Activated CD8-positive, alpha-beta T cell treated with anti-CD3 and anti-CD28 coated beads for 36 hours (primary cell): ENCODE measurements around the gene VEGFB. TPM values are rescaled to one million over a fixed set of nuclear protein-coding genes. Genes with fewer than 3 reads are reported as not detected.

Source experiments
- ATAC-seq: fragments of 200-7000 bp; cut with Tn5 transposase; one replicate; pipeline ENCODE4 v1.10.0; 2021; ENCODE audit warnings: mild to moderate bottlenecking, moderate library complexity
- CTCF ChIA-PET: fragments of 350-600 bp; sonication (Branson Sonifier 250); formaldehyde crosslinking; loops from one replicate; lab custom pipeline; 2021; ENCODE audit warnings: antibody characterized with exemption; lab: Charles Lee
- POLR2A ChIA-PET: fragments of 350-600 bp; sonication (Branson Sonifier 250); formaldehyde crosslinking; loops from one replicate; lab custom pipeline; 2021; ENCODE audit warnings: antibody characterized with exemption; lab: Charles Lee
- DNase-seq: peaks from one replicate; pipeline ENCODE4 v3.0.0-alpha.2; 2020
- H3K27ac Mint-ChIP-seq: one replicate; pipeline ENCODE4 v1.8.0; 2021; ENCODE audit warnings: mild to moderate bottlenecking, mixed read lengths
- H3K27me3 Mint-ChIP-seq: one replicate; pipeline ENCODE4 v1.8.0; 2021; ENCODE audit warnings: mixed read lengths
- H3K36me3 Mint-ChIP-seq: one replicate; pipeline ENCODE4 v1.8.0; 2021; ENCODE audit warnings: low read depth, mixed read lengths
- H3K4me1 Mint-ChIP-seq: one replicate; pipeline ENCODE4 v1.8.0; 2021; ENCODE audit warnings: low read depth, mixed read lengths
- H3K4me3 Mint-ChIP-seq: one replicate; pipeline ENCODE4 v1.8.0; 2021; ENCODE audit warnings: mild to moderate bottlenecking, moderate library complexity, mixed read lengths
- H3K9me3 Mint-ChIP-seq: one replicate; pipeline ENCODE4 v1.8.0; 2021; ENCODE audit warnings: mixed read lengths
- intact Hi-C: fragments of 100-400 bp; cut with micrococcal nuclease; formaldehyde crosslinking; loops from one replicate; pipeline ENCODE4 v1.10.0; 2022
- total RNA-seq, 2 experiments: library from RNA; stranded (reverse); gene quantifications; one replicate each; pipeline ENCODE4 v1.2.3, GENCODE V29; 2021
- TF ChIP-seq, protein P1 (sequence below): fragments of 200-600 bp; IDR thresholded peaks from one replicate; pipeline ENCODE4 v1.8.0; 2022; ENCODE audit warnings: antibody characterized with exemption, mild to moderate bottlenecking

VEGFB gene
- total RNA-seq, 2 experiments from 2014 or later, result 86.6 to 104 TPM

DNA sequence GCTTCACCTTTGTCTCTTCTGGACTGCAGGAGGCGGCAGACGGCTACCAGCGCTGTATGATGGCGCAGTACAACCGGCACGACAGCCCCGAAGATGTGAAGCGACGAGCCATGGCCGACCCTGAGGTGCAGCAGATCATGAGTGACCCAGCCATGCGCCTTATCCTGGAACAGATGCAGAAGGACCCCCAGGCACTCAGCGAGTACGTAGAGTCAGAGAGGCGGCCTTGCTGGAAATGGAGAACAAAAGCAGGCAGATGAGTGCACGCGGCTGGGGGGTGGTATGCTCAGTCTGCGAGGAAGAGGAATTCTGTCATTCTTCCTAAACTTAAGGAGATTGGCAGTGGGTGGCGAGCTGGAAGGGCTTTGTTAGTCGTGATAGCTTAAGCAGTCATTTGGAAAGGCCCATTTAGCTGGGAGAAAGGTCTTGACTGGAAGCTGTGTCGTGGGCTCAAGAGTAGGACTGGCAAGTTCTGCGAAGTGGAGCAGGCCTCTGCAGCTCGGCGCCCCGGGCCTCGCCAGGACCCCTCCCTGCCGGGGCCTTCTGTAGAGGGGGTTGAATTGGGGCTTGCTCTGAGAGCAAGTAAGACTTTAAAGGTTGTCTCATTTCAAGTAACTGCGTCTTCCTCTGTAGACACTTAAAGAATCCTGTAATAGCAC, 30.8 kb upstream of the VEGFB start:
- Mint-ChIP-seq H3K9me3 (no peaks in the 10 kb centered on the region), H3K4me3 (no peak overlapping the region), H3K27me3 (no peaks in the 10 kb centered on the region), H3K4me1 (peaks cover 35% of the 10 kb centered on the region), H3K36me3 (peaks cover 75% of the 10 kb centered on the region), H3K27ac (peak overlapping the region; percentile 49)
- intact Hi-C loops, result loop anchor here (5.0 kb wide), 1 partner anchor 99 kb away; the partner anchor contains the start of gene CATSPERZ
- TF ChIP-seq, protein P1, sequence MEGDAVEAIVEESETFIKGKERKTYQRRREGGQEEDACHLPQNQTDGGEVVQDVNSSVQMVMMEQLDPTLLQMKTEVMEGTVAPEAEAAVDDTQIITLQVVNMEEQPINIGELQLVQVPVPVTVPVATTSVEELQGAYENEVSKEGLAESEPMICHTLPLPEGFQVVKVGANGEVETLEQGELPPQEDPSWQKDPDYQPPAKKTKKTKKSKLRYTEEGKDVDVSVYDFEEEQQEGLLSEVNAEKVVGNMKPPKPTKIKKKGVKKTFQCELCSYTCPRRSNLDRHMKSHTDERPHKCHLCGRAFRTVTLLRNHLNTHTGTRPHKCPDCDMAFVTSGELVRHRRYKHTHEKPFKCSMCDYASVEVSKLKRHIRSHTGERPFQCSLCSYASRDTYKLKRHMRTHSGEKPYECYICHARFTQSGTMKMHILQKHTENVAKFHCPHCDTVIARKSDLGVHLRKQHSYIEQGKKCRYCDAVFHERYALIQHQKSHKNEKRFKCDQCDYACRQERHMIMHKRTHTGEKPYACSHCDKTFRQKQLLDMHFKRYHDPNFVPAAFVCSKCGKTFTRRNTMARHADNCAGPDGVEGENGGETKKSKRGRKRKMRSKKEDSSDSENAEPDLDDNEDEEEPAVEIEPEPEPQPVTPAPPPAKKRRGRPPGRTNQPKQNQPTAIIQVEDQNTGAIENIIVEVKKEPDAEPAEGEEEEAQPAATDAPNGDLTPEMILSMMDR, result no peak
- DNase-seq, result no peak
- CTCF ChIA-PET, result interaction anchor here (1.4 to 7.5 kb wide), 15 partner anchors 8 to 151 kb away, joined by 5 to 111 read pairs (median 11); partner anchors contain the start of genes CATSPERZ, NUDT22, PLCB3 and PPP1R14B
- POLR2A ChIA-PET, result interaction anchor here (0.7 to 9.7 kb wide), 7 partner anchors 14 to 99 kb away, joined by 3 to 206 read pairs (median 55); partner anchors contain the start of genes ESRRA, FKBP2, NUDT22 and PPP1R14B
- ATAC-seq, result no peak

DNA sequence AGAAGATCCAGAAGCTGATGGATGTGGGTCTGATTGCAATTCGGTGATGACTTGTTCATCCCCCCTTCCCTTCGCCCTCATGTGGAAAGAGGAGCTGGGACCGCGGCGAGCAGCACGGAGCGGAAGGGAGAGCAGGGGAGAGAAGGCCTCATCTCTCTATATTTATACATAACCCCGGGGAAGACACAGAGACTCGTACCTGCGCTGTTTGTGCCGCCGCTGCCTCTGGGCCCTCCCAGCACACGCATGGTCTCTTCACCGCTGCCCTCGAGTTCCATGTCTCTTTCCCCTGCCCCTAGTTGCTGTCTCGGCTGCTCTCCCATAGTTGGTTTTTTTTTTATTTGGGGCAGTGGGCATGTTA, 30.3 kb upstream of the VEGFB start:
- TF ChIP-seq, protein P1, result no peak
- peaks cover 40% of the 10 kb centered on the region for H3K4me1 Mint-ChIP-seq
- H3K27ac Mint-ChIP-seq, result peak overlapping the region; percentile 65
- peaks cover 78% of the 10 kb centered on the region for H3K36me3 Mint-ChIP-seq
- no peak for ATAC-seq
- no peak for DNase-seq
- no peaks in the 10 kb centered on the region for H3K27me3 Mint-ChIP-seq
- ChIA-PET POLR2A (interaction anchor here (0.7 to 9.7 kb wide), 12 partner anchors 8 to 120 kb away, joined by 3 to 206 read pairs (median 4); partner anchors contain the start of genes ESRRA, FKBP2, NUDT22 and PLCB3), CTCF (interaction anchor here (0.7 to 7.5 kb wide), 24 partner anchors 9 to 155 kb away, joined by 3 to 111 read pairs (median 7); partner anchors contain the start of genes BAD, CATSPERZ, FKBP2 and NUDT22)
- no peak overlapping the region for H3K4me3 Mint-ChIP-seq
- intact Hi-C loops, result loop anchor here (5.0 kb wide), 1 partner anchor 98 kb away; the partner anchor contains the start of gene CATSPERZ
- no peaks in the 10 kb centered on the region for H3K9me3 Mint-ChIP-seq

DNA sequence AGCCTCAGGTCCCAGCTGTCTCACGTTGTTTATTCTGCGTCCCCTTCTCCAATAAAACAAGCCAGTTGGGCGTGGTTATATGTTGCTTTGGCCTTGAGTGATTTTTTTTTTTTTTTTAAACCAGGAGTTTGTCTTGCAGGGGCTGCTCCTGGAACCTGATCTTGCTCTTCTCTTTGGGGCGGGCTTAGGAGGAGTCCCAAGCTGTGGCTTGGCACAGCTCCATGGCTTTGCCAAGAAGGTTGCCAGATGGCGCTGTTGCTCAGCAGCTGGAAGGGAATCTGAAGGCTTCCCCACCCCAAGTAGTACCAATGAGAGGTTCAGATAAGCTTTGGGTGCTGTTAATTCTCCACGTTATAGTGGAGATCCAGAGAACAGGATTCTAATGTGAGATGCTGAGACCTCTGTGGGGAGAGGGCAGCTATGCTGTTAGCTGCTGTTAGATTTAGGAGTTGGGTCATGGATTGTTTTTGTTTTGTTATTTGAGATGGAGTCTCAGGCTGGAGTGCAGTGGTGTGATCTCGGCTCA, 29.9 kb upstream of the VEGFB start:
- H3K4me3 Mint-ChIP-seq, result peak overlapping the region; percentile 53
- intact Hi-C loops, result loop anchor here (5.0 kb wide), 1 partner anchor 98 kb away; the partner anchor contains the start of gene CATSPERZ
- no peaks in the 10 kb centered on the region for H3K27me3 Mint-ChIP-seq
- peaks cover 44% of the 10 kb centered on the region for H3K4me1 Mint-ChIP-seq
- DNase-seq, result peak; percentile 87
- peak; percentile 10 for ATAC-seq
- ChIA-PET POLR2A (interaction anchor here (0.7 to 9.7 kb wide), 15 partner anchors 7 to 119 kb away, joined by 3 to 206 read pairs (median 4); partner anchors contain the start of genes ESRRA, FKBP2, NUDT22 and PLCB3), CTCF (interaction anchor here (0.7 to 7.5 kb wide), 25 partner anchors 9 to 155 kb away, joined by 3 to 111 read pairs (median 7); partner anchors contain the start of genes BAD, CATSPERZ, FKBP2 and NUDT22)
- H3K36me3 Mint-ChIP-seq, result peaks cover 79% of the 10 kb centered on the region
- TF ChIP-seq, protein P1, result peak; percentile 62
- H3K9me3 Mint-ChIP-seq, result no peaks in the 10 kb centered on the region
- H3K27ac Mint-ChIP-seq, result peak overlapping the region; percentile 65

DNA sequence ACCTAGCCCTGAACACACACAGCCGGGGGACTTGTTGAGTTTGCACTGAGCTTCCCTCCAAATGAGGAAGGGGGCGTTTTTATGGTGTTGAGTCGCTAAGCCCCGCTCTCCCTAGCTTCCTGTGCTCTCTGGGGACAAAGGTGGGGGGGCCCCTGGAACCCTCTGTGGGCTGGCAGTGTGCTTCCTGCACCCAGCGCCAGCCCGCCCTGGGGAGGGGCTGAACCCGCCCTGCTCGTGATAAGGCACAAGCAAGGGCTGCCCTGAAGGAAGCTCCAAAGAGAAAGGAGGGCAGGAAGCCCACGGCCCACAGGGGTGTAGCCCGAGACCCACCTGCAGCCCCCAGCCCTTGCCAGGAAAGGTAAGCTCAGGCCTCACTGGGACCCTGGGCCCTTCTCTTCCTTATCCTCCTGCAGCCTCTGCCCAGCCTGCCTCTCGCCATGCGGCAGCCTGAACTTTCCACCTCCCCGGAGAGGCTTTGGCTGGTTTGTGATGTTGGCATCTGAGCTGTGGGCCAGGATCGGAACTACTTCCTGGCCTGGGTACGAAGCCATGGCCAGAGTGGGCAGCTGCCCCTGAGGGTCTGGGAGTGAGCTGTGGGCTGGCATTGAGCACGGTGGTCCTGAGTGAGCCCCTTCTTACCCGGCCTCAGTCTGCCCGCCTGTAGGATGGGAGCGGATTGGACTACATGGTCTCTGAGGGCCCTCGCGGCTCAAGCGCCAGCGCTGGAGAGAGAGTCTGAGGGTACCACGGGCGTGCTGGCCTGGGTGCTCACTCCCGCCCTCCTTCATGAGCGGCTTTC, 27.7 kb upstream of the VEGFB start, which contains the start of gene FERMT3:
TSS of gene FERMT3 (plus strand) at position 265 of the 799 bp plus-strand sequence. CDS start 644 bp downstream, outside the sequence.
- H3K4me1 Mint-ChIP-seq, result peaks cover 48% of the 10 kb centered on the region
- no peaks in the 10 kb centered on the region for H3K27me3 Mint-ChIP-seq
- POLR2A ChIA-PET, result interaction anchor here (0.5 to 9.7 kb wide), 37 partner anchors 9 to 528 kb away, joined by 3 to 206 read pairs (median 4); partner anchors contain the start of genes CCDC88B, DNAJC4, ESRRA and MACROD1

More for the DNA sequence above, 27.7 kb upstream of the VEGFB start, which contains the start of gene FERMT3:
- intact Hi-C loops, result no loop called here
- Mint-ChIP-seq H3K4me3 (peak within 1 kb of the TSS; percentile 92), H3K36me3 (peaks cover 73% of the 10 kb centered on the region), H3K9me3 (no peaks in the 10 kb centered on the region), H3K27ac (peak within 1 kb of the TSS; percentile 97)
- TF ChIP-seq, protein P1, result no peak
- peak; percentile 62 for ATAC-seq
- CTCF ChIA-PET, result interaction anchor here (0.9 to 7.5 kb wide), 14 partner anchors 9 to 148 kb away, joined by 3 to 111 read pairs (median 9); partner anchors contain the start of genes CATSPERZ, NUDT22, PLCB3 and PPP1R14B
- DNase-seq, result peak; percentile 90
